Testis (tissue), 2 donors: Measurements from ENCODE around the gene HAO2.

Source experiments
- CTCF ChIP-seq, 3 experiments: fragments of 450-650 bp in 2 of 3; fragments of 200-600 bp in 1 of 3; sonication (generic) in 1 of 3; IDR thresholded peaks; one replicate each; pipeline ENCODE4 v1.5.1; 2016 to 2019; ENCODE audit warnings: antibody characterized with exemption in 3 of 3, mild to moderate bottlenecking in 2 of 3, moderate library complexity in 1 of 3
- POLR2A ChIP-seq: fragments of 450-650 bp; IDR thresholded peaks from one replicate; pipeline ENCODE4 v1.6.1; 2017; ENCODE audit warnings: antibody characterized with exemption, mild to moderate bottlenecking, moderate library complexity

DNA sequence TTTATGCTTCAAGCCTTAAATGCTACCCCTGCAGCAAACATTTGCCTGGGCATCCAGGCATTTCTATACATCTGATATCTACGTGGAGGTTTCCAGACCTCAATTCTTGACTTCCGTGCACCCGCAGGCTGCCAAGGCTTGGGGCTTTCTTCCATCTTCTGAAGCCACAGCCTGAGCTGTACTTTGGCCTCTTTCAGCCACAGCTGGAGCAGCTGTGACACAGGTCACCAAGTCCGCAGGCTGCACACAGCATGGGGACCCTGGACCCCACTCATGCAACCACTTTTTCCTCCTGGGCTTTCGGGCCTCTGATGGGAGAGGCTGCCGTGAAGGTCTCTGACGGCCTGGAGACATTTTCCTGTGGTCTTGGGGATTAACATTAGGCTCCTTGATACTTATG is 5.4 kb upstream of the HAO2 start:
- no peak for TF ChIP-seq CTCF (IDR thresholded peaks at IDR 0.05)
- no peak for TF ChIP-seq POLR2A
